DND-41 (cell line): ENCODE measurements around the gene PPM1F.

ENCODE experiments used
- CTCF ChIP-seq: IDR thresholded peaks from 2 replicates; pipeline ENCODE4 v1.5.1; 2012; ENCODE audit warnings: borderline replicate concordance, low read length, moderate library complexity, mild to moderate bottlenecking; ENCODE audit not compliant: poor library complexity, severe bottlenecking; ENCODE audit errors: extremely low read depth
- EZH2 ChIP-seq: IDR thresholded peaks from 3 replicates; pipeline ENCODE4 v1.6.1; 2012; ENCODE audit warnings: borderline replicate concordance, low read depth, mild to moderate bottlenecking, moderate library complexity, low read length, inconsistent platforms; ENCODE audit not compliant: severe bottlenecking

- TF ChIP-seq EZH2 (no peak), CTCF (no peak)
Observed at GRCh38 chr22:21949569-21949918, 3.1 kb downstream of the PPM1F start.
